PC-3 (cell line): Measurements from ENCODE around the gene PTAFR. TPM values are rescaled to one million over a fixed set of nuclear protein-coding genes. Genes with fewer than 3 reads are reported as not detected.

ENCODE experiments used
- ATAC-seq: fragments of 200-7000 bp; cut with Tn5 transposase; 2 replicates; pipeline ENCODE4 v1.9.1; 2020; ENCODE audit warnings: mild to moderate bottlenecking, moderate library complexity
- BruUV-seq: library from RNA; stranded (reverse); fragments of 400-500 nt; replicated peaks from 2 replicates; lab custom pipeline; 2021; lab: Mats Ljungman, UMichigan
- CTCF ChIA-PET: fragments of 300-600 bp; sonication (Branson Sonifier 250); formaldehyde crosslinking; loops from one replicate; lab custom pipeline; 2022; ENCODE audit warnings: antibody characterized with exemption; lab: Charles Lee
- POLR2A ChIA-PET: fragments of 300-600 bp; sonication (Branson Sonifier 250); formaldehyde crosslinking; loops from one replicate; lab custom pipeline; 2022; ENCODE audit warnings: antibody characterized with exemption; ENCODE audit not compliant: unreplicated experiment; lab: Charles Lee
- DNase-seq: peaks from one replicate; pipeline ENCODE4 v3.0.0-alpha.2; 2015
- H2AFZ ChIP-seq: fragments of 300-600 bp; sonication (generic); 2 replicates; pipeline ENCODE4 v1.6.0; 2016; ENCODE audit warnings: antibody characterized with exemption, low read length
- H3F3A ChIP-seq: fragments of 300-600 bp; sonication (generic); one replicate; pipeline ENCODE4 v1.6.0; 2017; ENCODE audit warnings: antibody characterized with exemption, low read length, control low read depth, mild to moderate bottlenecking; ENCODE audit not compliant: unreplicated experiment
- H3K27ac ChIP-seq: fragments of 300-600 bp; sonication (generic); 2 replicates; pipeline ENCODE4 v1.5.1; 2016; ENCODE audit warnings: mild to moderate bottlenecking, low read length
- H3K27me3 ChIP-seq: fragments of 300-600 bp; sonication (generic); 2 replicates; pipeline ENCODE4 v1.6.1; 2016; ENCODE audit warnings: low read length, mixed read lengths
- H3K36me3 ChIP-seq: fragments of 300-600 bp; sonication (generic); 2 replicates; pipeline ENCODE4 v1.6.1; 2016; ENCODE audit warnings: low read depth, mixed run types, low read length, mixed read lengths
- H3K4me1 ChIP-seq: fragments of 300-600 bp; sonication (generic); 2 replicates; pipeline ENCODE4 v1.5.1; 2016; ENCODE audit warnings: low read length; ENCODE audit not compliant: insufficient read depth
- H3K4me2 ChIP-seq: fragments of 300-600 bp; sonication (generic); 2 replicates; pipeline ENCODE4 v1.6.0; 2016; ENCODE audit warnings: low read length
- H3K4me3 ChIP-seq: fragments of 300-600 bp; sonication (generic); 2 replicates; pipeline ENCODE4 v1.5.1; 2016; ENCODE audit warnings: mild to moderate bottlenecking, low read length, mixed read lengths
- H3K79me2 ChIP-seq: fragments of 300-600 bp; sonication (generic); 2 replicates; pipeline ENCODE4 v1.6.1; 2017; ENCODE audit warnings: low read length, mixed read lengths
- H3K9ac ChIP-seq: fragments of 300-600 bp; sonication (generic); 2 replicates; pipeline ENCODE4 v1.6.0; 2016; ENCODE audit warnings: mild to moderate bottlenecking, low read length
- H3K9me2 ChIP-seq: fragments of 300-600 bp; sonication (generic); replicated peaks from 2 replicates; pipeline ENCODE4 v1.6.1; 2016; ENCODE audit warnings: mixed run types, low read length, mixed read lengths
- H3K9me3 ChIP-seq: fragments of 300-600 bp; sonication (generic); 2 replicates; pipeline ENCODE4 v1.6.1; 2016; ENCODE audit warnings: low read length, mixed read lengths
- H4K20me1 ChIP-seq: fragments of 300-600 bp; sonication (generic); 2 replicates; pipeline ENCODE4 v1.6.1; 2016; ENCODE audit warnings: low read length, mixed read lengths
- CTCF ChIP-seq: fragments of 300-600 bp; sonication (generic); conservative IDR thresholded peaks from 2 replicates; pipeline ENCODE4 v1.5.1; 2017; ENCODE audit warnings: antibody characterized with exemption, low read depth, mild to moderate bottlenecking, low read length
- EZH2 ChIP-seq: fragments of 300-600 bp; sonication (generic); IDR thresholded peaks from one replicate; pipeline ENCODE4 v1.6.1; 2017; ENCODE audit warnings: antibody characterized with exemption, mild to moderate bottlenecking, low read length; ENCODE audit not compliant: unreplicated experiment
- EZH2phosphoT487 ChIP-seq: fragments of 300-600 bp; sonication (generic); IDR thresholded peaks from 2 replicates; pipeline ENCODE4 v1.6.1; 2018; ENCODE audit warnings: mild to moderate bottlenecking, antibody characterized with exemption, low read length, borderline replicate concordance
- intact Hi-C: fragments of 100-400 bp; cut with micrococcal nuclease; formaldehyde crosslinking; loops from 2 replicates; pipeline ENCODE4 v1.9.0; 2023
- total RNA-seq: library from RNA; depleted of rRNA; stranded (reverse); fragments of >200 nt; gene quantifications from 2 replicates; pipeline ENCODE4 v1.2.3, GENCODE V29; 2014

The PTAFR gene
- total RNA-seq, 1 experiment from 2014 or later, result 3.9 TPM

- Histone ChIP-seq H3F3A (peaks cover 8% of the 10 kb centered on the region), H3K9me3 (no peaks in the 10 kb centered on the region), H3K79me2 (no peaks in the 10 kb centered on the region), H3K27me3 (no peaks in the 10 kb centered on the region), H4K20me1 (no peaks in the 10 kb centered on the region), H3K9me2 (no peaks in the 10 kb centered on the region), H3K4me1 (no peaks in the 10 kb centered on the region), H2AFZ (no peak overlapping the region), H3K27ac (no peak overlapping the region), H3K4me2 (no peak overlapping the region), H3K4me3 (no peak overlapping the region), H3K36me3 (peaks cover 32% of the 10 kb centered on the region), H3K9ac (no peak overlapping the region)
- ChIA-PET CTCF (interaction anchor here (0.6 to 2.0 kb wide), 3 partner anchors 105 to 158 kb away, joined by 3 to 18 read pairs (median 5); no protein-coding TSS in a partner anchor), POLR2A (interaction anchor here (0.6 kb wide), 1 partner anchor 98 kb away, joined by 3 read pairs; no protein-coding TSS in a partner anchor)
- intact Hi-C loops, result loop anchor here (1.0 to 10.0 kb wide), 3 partner anchors 118 to 355 kb away; no protein-coding TSS in a partner anchor
- no peak for TF ChIP-seq EZH2
- TF ChIP-seq CTCF, result no peak
- TF ChIP-seq EZH2phosphoT487, result no peak
- no peak for DNase-seq
- BruUV-seq, result no TSS peak
- no peak for ATAC-seq
Measured at GRCh38 chr1:28209700-28210099, 33.2 kb upstream of the PTAFR start.

GRCh38 chr1:28208818-28209441 is 32.4 kb upstream of the PTAFR start:
- ChIA-PET CTCF (interaction anchor here (0.5 to 2.0 kb wide), 5 partner anchors 31 to 159 kb away, joined by 3 to 18 read pairs (median 5); partner anchors contain the start of gene EYA3), POLR2A (interaction anchor here (0.6 kb wide), 1 partner anchor 97 kb away, joined by 3 read pairs; no protein-coding TSS in a partner anchor)
- no peaks in the 10 kb centered on the region for H4K20me1 ChIP-seq
- H3K9me3 ChIP-seq, result no peaks in the 10 kb centered on the region
- H3K4me1 ChIP-seq, result no peaks in the 10 kb centered on the region
- no peak overlapping the region for H3K9ac ChIP-seq
- peaks cover 8% of the 10 kb centered on the region for H3F3A ChIP-seq
- no peak overlapping the region for H3K27ac ChIP-seq
- H3K79me2 ChIP-seq, result no peaks in the 10 kb centered on the region
- no peaks in the 10 kb centered on the region for H3K27me3 ChIP-seq
- no peak overlapping the region for H2AFZ ChIP-seq
- intact Hi-C loops, result loop anchor here (1.0 to 10.0 kb wide), 3 partner anchors 118 to 354 kb away; no protein-coding TSS in a partner anchor
- no peak overlapping the region for H3K4me2 ChIP-seq
- BruUV-seq, result TSS peak; percentile 18
- H3K9me2 ChIP-seq, result no peaks in the 10 kb centered on the region
- peak; percentile 80 for DNase-seq
- H3K4me3 ChIP-seq, result no peak overlapping the region
- ATAC-seq, result peak; percentile 88
- peaks cover 38% of the 10 kb centered on the region for H3K36me3 ChIP-seq
- TF ChIP-seq EZH2phosphoT487 (no peak), CTCF (peak; percentile 91)

GRCh38 chr1:28205243-28205642 is 28.8 kb upstream of the PTAFR start:
- DNase-seq, result no peak
- CTCF ChIA-PET, result no interaction called here
- Histone ChIP-seq H3K4me1 (no peaks in the 10 kb centered on the region), H3K4me3 (no peak overlapping the region), H2AFZ (no peak overlapping the region), H3K36me3 (peaks cover 47% of the 10 kb centered on the region), H3K27me3 (no peaks in the 10 kb centered on the region), H3K9me3 (no peaks in the 10 kb centered on the region), H3K9me2 (no peaks in the 10 kb centered on the region), H3F3A (peaks cover 4% of the 10 kb centered on the region), H4K20me1 (no peaks in the 10 kb centered on the region), H3K4me2 (no peak overlapping the region), H3K9ac (no peak overlapping the region), H3K79me2 (no peaks in the 10 kb centered on the region), H3K27ac (no peak overlapping the region)
- TF ChIP-seq EZH2phosphoT487, result no peak
- no TSS peak for BruUV-seq
- no peak for ATAC-seq
- POLR2A ChIA-PET, result no interaction called here
- intact Hi-C loops, result loop anchor here (10.0 kb wide), 1 partner anchor 350 kb away; no protein-coding TSS in a partner anchor
